Measurements from ENCODE around the gene EBP. TPM values are rescaled to one million over a fixed set of nuclear protein-coding genes. Genes with fewer than 3 reads are reported as not detected.

The EBP gene
- polyA plus RNA-seq, 1 donor (not counting 4 experiments of a cell fraction or from before 2014, with no cell fraction given) = 194 TPM

GRCh38 chrX:48559636-48560035, 38.0 kb downstream of the EBP start:
- DNase-seq (ENCODE audit: low read depth, low spot score) (no peak), FAIRE-seq (no peak)
- dilution Hi-C loops (cut with MboI; ENCODE audit: extremely low pct_ligation_motif_present, low sequenced_read_pairs) = no loop called here
- Histone ChIP-seq H3K4me1 (ENCODE audit: control insufficient read depth, extremely low read depth, insufficient read depth, low read length) (peaks cover 13% of the 10 kb centered on the region), H3K36me3 (ENCODE audit: control insufficient read depth in 2 of 2, extremely low read depth in 1 of 2, insufficient read depth in 2 of 2, low read length in 2 of 2) (peaks cover 4 to 18% of the 10 kb centered on the region in 2 experiments), H3K9ac (ENCODE audit: control insufficient read depth, extremely low read depth, insufficient read depth, low read length) (no peak overlapping the region), H3K9me1 (ENCODE audit: control insufficient read depth, extremely low read depth, insufficient read depth, low read length) (no peaks in the 10 kb centered on the region), H3K79me2 (ENCODE audit: control insufficient read depth, insufficient read depth, low read length) (peaks cover 3% of the 10 kb centered on the region), H3K4me3 (ENCODE audit: control insufficient read depth in 2 of 3, extremely low read depth in 1 of 3, insufficient read depth in 2 of 3, low read depth in 1 of 3, low read length in 3 of 3) (no peak overlapping the region), H4K20me1 (ENCODE audit: control insufficient read depth, extremely low read depth, insufficient read depth, low read length) (no peaks in the 10 kb centered on the region), H3K27ac (ENCODE audit: control insufficient read depth, insufficient read depth, low read length) (no peak overlapping the region), H3K4me2 (ENCODE audit: control insufficient read depth, extremely low read depth, insufficient read depth, low read depth, low read length) (no peak overlapping the region), H2AFZ (ENCODE audit: control insufficient read depth, low read length) (no peak overlapping the region), H3K27me3 (ENCODE audit: control insufficient read depth, extremely low read depth, insufficient read depth, low read length) (no peaks in the 10 kb centered on the region), H3K9me3 (ENCODE audit: control insufficient read depth, low read depth, low read length) (peaks cover 6% of the 10 kb centered on the region)
- no peak for TF ChIP-seq EZH2 (IDR thresholded peaks at IDR 0.05; ENCODE audit: low read length)
- no peak for TF ChIP-seq CTCF (optimal IDR thresholded peaks at IDR 0.05 in 1 of 3, IDR thresholded peaks at IDR 0.05 in 1 of 3, conservative IDR thresholded peaks at IDR 0.05 in 1 of 3; ENCODE audit: extremely low read depth in 1 of 3, insufficient read depth in 2 of 3, low read length in 3 of 3)

GRCh38 chrX:48560056-48560455, 38.4 kb downstream of the EBP start:
- Histone ChIP-seq H3K9me3 (ENCODE audit: control insufficient read depth, low read depth, low read length) (peaks cover 6% of the 10 kb centered on the region), H3K4me3 (ENCODE audit: control insufficient read depth in 2 of 3, extremely low read depth in 1 of 3, insufficient read depth in 2 of 3, low read depth in 1 of 3, low read length in 3 of 3) (no peak overlapping the region), H3K9ac (ENCODE audit: control insufficient read depth, extremely low read depth, insufficient read depth, low read length) (no peak overlapping the region), H3K27me3 (ENCODE audit: control insufficient read depth, extremely low read depth, insufficient read depth, low read length) (no peaks in the 10 kb centered on the region), H3K9me1 (ENCODE audit: control insufficient read depth, extremely low read depth, insufficient read depth, low read length) (no peaks in the 10 kb centered on the region), H3K27ac (ENCODE audit: control insufficient read depth, insufficient read depth, low read length) (no peak overlapping the region), H3K4me2 (ENCODE audit: control insufficient read depth, extremely low read depth, insufficient read depth, low read depth, low read length) (no peak overlapping the region), H3K4me1 (ENCODE audit: control insufficient read depth, extremely low read depth, insufficient read depth, low read length) (peaks cover 13% of the 10 kb centered on the region), H2AFZ (ENCODE audit: control insufficient read depth, low read length) (no peak overlapping the region), H3K36me3 (ENCODE audit: control insufficient read depth in 2 of 2, extremely low read depth in 1 of 2, insufficient read depth in 2 of 2, low read length in 2 of 2) (peaks cover 4 to 18% of the 10 kb centered on the region in 2 experiments), H4K20me1 (ENCODE audit: control insufficient read depth, extremely low read depth, insufficient read depth, low read length) (no peaks in the 10 kb centered on the region), H3K79me2 (ENCODE audit: control insufficient read depth, insufficient read depth, low read length) (peaks cover 3% of the 10 kb centered on the region)
- dilution Hi-C loops (cut with MboI; ENCODE audit: extremely low pct_ligation_motif_present, low sequenced_read_pairs) = no loop called here
- FAIRE-seq (no peak), DNase-seq (ENCODE audit: low read depth, low spot score) (no peak)
- TF ChIP-seq EZH2 (IDR thresholded peaks at IDR 0.05; ENCODE audit: low read length) (no peak), CTCF (optimal IDR thresholded peaks at IDR 0.05 in 1 of 3, IDR thresholded peaks at IDR 0.05 in 1 of 3, conservative IDR thresholded peaks at IDR 0.05 in 1 of 3; ENCODE audit: extremely low read depth in 1 of 3, insufficient read depth in 2 of 3, low read length in 3 of 3) (no peak)
